ENCODE measurements around the gene ADGRG7. TPM values are rescaled to one million over a fixed set of nuclear protein-coding genes. Genes with fewer than 3 reads are reported as not detected.

ADGRG7 gene
- total RNA-seq, 6 experiments from 2014 or later = 1.9 to 27.2 (median 21.8) TPM

DNA sequence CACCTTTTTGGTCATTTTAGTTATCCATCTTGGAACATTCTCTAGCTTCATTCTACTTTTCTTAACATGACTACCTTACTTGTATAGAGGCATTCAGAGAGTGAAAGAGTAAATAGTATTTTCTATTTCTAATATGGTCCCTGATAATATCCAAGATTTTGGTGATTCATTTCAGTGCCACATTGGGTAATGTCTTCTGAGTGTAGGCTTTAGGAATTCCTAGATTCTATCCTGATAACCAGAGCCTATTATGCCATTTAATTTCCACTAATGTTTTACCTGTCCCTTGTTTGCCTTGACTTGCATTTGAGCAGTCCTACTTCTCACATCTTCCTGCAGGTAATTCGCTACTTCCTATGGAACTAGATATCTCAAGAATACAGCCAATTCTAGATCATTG lies 21.8 kb downstream of the ADGRG7 start:
- 89% methylated on average over 1 of the region's 1 CpG for WGBS (ENCODE audit: insufficient coverage, low coverage, low lambda C conversion rate, missing lambda C conversion rate)
- no peak for DNase-seq
- intact Hi-C loops (cut with DNase I) = no loop called here

GRCh38 chr3:100634493-100635272 lies 25.3 kb downstream of the ADGRG7 start:
- peak overlapping the region; percentile 12 to 47 (median 34) for H3K4me3 ChIP-seq
- intact Hi-C loops (cut with DNase I) = no loop called here
- H3K36me3 ChIP-seq = peaks cover 0 to 2% (median 0%) of the 10 kb centered on the region in 4 donors
- peaks cover 0 to 21% (median 4%) of the 10 kb centered on the region in 4 donors for H3K4me1 ChIP-seq
- H3K27me3 ChIP-seq = no peaks in the 10 kb centered on the region
- WGBS (ENCODE audit: insufficient coverage, low coverage, low lambda C conversion rate, missing lambda C conversion rate) = 9% methylated on average over 5 of the region's 5 CpGs
- no peaks in the 10 kb centered on the region for H3K9me3 ChIP-seq
- peak overlapping the region; percentile 70 to 92 (median 91) for H3K27ac ChIP-seq
- ATAC-seq = peak; percentile 81 to 90 (median 88)
- TF ChIP-seq POLR2A (IDR thresholded peaks at IDR 0.05) = no peak
- peak; percentile 17 to 58 (median 25) for TF ChIP-seq CTCF (IDR thresholded peaks at IDR 0.05)
- peak; percentile 56 to 76 (median 71) for DNase-seq

More for the DNA sequence above, 21.8 kb downstream of the ADGRG7 start:
- ATAC-seq = no peak
- Histone ChIP-seq H3K4me1 (peaks cover 0 to 7% (median 0%) of the 10 kb centered on the region in 4 donors), H3K27ac (no peak overlapping the region), H3K27me3 (no peaks in the 10 kb centered on the region), H3K9me3 (no peaks in the 10 kb centered on the region), H3K4me3 (no peak overlapping the region), H3K36me3 (no peaks in the 10 kb centered on the region)
- no peak for TF ChIP-seq CTCF (IDR thresholded peaks at IDR 0.05)
- no peak for TF ChIP-seq POLR2A (IDR thresholded peaks at IDR 0.05)

DNA sequence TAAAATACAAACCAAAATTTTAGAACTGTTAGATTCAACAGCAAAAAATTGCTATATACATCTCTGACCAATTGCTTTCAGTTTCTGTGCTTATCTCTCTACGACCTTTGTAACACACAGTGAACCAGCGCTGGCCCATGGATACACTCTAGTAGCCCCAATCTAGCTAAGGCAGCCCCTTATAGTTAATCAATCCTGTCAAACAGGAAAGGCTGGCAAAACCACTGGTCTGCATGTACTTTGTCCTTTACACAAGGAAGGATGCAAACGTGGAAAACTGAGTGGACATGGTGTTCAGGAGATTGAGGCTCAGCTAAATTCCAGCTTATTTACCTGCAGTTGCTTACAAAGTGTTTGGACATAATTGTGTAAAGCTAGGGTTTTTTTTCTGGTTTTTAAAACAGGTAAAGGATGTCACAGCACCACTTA lies 25.9 kb downstream of the ADGRG7 start:
- ATAC-seq (peak; percentile 90 to 96 (median 95)), DNase-seq (peak; percentile 64 to 87 (median 78))
- WGBS (ENCODE audit: insufficient coverage, low coverage, low lambda C conversion rate, missing lambda C conversion rate) = 9% methylated on average over 3 of the region's 3 CpGs
- peak overlapping the region; percentile 70 to 92 (median 91) for H3K27ac ChIP-seq
- H3K36me3 ChIP-seq = peaks cover 0 to 2% (median 0%) of the 10 kb centered on the region in 4 donors
- H3K9me3 ChIP-seq = no peaks in the 10 kb centered on the region
- no peaks in the 10 kb centered on the region for H3K27me3 ChIP-seq
- H3K4me3 ChIP-seq = peak overlapping the region; percentile 12 to 53 (median 47)
- intact Hi-C loops (cut with DNase I) = no loop called here
- H3K4me1 ChIP-seq = peaks cover 0 to 27% (median 7%) of the 10 kb centered on the region in 4 donors
- no peak for TF ChIP-seq CTCF (IDR thresholded peaks at IDR 0.05)
- peak; percentile 77 for TF ChIP-seq POLR2A (IDR thresholded peaks at IDR 0.05)

GRCh38 chr3:100637197-100637631 lies 27.8 kb downstream of the ADGRG7 start:
- H3K27me3 ChIP-seq = no peaks in the 10 kb centered on the region
- DNase-seq = no peak
- no peaks in the 10 kb centered on the region for H3K9me3 ChIP-seq
- no peak for ATAC-seq
- peaks cover 0 to 41% (median 12%) of the 10 kb centered on the region in 4 donors for H3K4me1 ChIP-seq
- WGBS (ENCODE audit: insufficient coverage, low coverage, low lambda C conversion rate, missing lambda C conversion rate) = 43% methylated on average over 1 of the region's 1 CpG
- peak overlapping the region in 1 of 3 donors; percentile 92 for H3K27ac ChIP-seq
- intact Hi-C loops (cut with DNase I) = no loop called here
- TF ChIP-seq CTCF (IDR thresholded peaks at IDR 0.05) (no peak), POLR2A (IDR thresholded peaks at IDR 0.05) (no peak)
- H3K4me3 ChIP-seq = peak overlapping the region in 1 of 3 donors; percentile 53
- H3K36me3 ChIP-seq = peaks cover 0 to 2% (median 0%) of the 10 kb centered on the region in 4 donors
